Left lung (tissue), 10 donors: Measurements from ENCODE around the gene MARCHF9. TPM values are rescaled to one million over a fixed set of nuclear protein-coding genes. Genes with fewer than 3 reads are reported as not detected.

Source experiments
- ATAC-seq: fragments of 200-7000 bp; cut with Tn5 transposase; one replicate; pipeline ENCODE4 v1.9.1; 2020; ENCODE audit warnings: moderate library complexity
- DNase-seq, 4 donors: peaks; one replicate each; pipeline ENCODE4 v3.0.0-alpha.2; 2013 to 2020
- H3K27ac ChIP-seq, 2 donors: fragments of 200-600 bp; sonication (generic) in 1 of 2; one replicate each; pipeline versions ENCODE4 v1.5.0 to v1.8.0; 2020 to 2021
- H3K27me3 ChIP-seq, 2 donors: fragments of 200-600 bp; sonication (generic) in 1 of 2; one replicate each; pipeline versions ENCODE4 v1.5.0 to v1.8.0; 2020 to 2021
- H3K36me3 ChIP-seq, 2 donors: fragments of 200-600 bp; sonication (generic) in 1 of 2; one replicate each; pipeline versions ENCODE4 v1.5.0 to v1.8.0; 2020 to 2021
- H3K4me1 ChIP-seq, 2 donors: fragments of 200-600 bp; one replicate each; pipeline ENCODE4 v1.8.0; 2021
- H3K4me3 ChIP-seq, 2 donors: fragments of 200-600 bp; sonication (generic) in 1 of 2; one replicate each; pipeline versions ENCODE4 v1.5.0 to v1.8.0; 2020 to 2021; ENCODE audit warnings: mild to moderate bottlenecking in 1 of 2
- H3K9me3 ChIP-seq, 2 donors: fragments of 200-600 bp; sonication (generic) in 1 of 2; one replicate each; pipeline versions ENCODE4 v1.5.0 to v1.8.0; 2020 to 2021
- CTCF ChIP-seq, 2 donors: fragments of 200-600 bp; sonication (generic) in 1 of 2; IDR thresholded peaks; one replicate each; pipeline versions ENCODE4 v1.5.0 to v1.8.0; 2021; ENCODE audit warnings: antibody characterized with exemption in 2 of 2
- intact Hi-C, 2 donors: fragments of 100-400 bp; cut with DNase I; formaldehyde crosslinking; loops; one replicate each; pipeline versions ENCODE4 v1.11.2 to v1.14.2; 2022
- polyA plus RNA-seq, 6 donors: library from polyadenylated mRNA; unstranded; fragments of 120-200 nt; gene quantifications; one replicate each; pipeline ENCODE4 v1.2.1, GENCODE V29; 2013; ENCODE audit not compliant: insufficient read length in 6 of 6
- total RNA-seq, 2 donors: library from RNA; stranded (reverse); fragmentation: NEBNext Ultra II Directional; extraction: Animal tissue kit (Norgen Biotek cat#: 25700); gene quantifications; one replicate each; pipeline ENCODE4 v1.2.1, GENCODE V29; 2021
- donor health status: DM: no; HTN: yes; CAD: no.
- donor health status: DM: no; HTN: no; CAD: no.

MARCHF9 gene
- total and polyA plus RNA-seq, 8 donors: 16.5 to 22.6 (median 19.5) TPM

- ATAC-seq: peak; percentile 29
- Histone ChIP-seq H3K27me3 (peaks cover 48 to 81% of the 10 kb centered on the region in 2 donors), H3K36me3 (peaks cover 0 to 50% of the 10 kb centered on the region in 2 donors), H3K27ac (no peak overlapping the region), H3K4me1 (peaks cover 13 to 44% of the 10 kb centered on the region in 2 donors), H3K9me3 (no peaks in the 10 kb centered on the region), H3K4me3 (no peak overlapping the region)
- intact Hi-C loops: no loop called here
- no peak for TF ChIP-seq CTCF (IDR thresholded peaks at IDR 0.05)
- peak in 1 of 4 donors; percentile 66 for DNase-seq
Measured at GRCh38 chr12:57735952-57736740, 18.8 kb upstream of the MARCHF9 start.

DNA sequence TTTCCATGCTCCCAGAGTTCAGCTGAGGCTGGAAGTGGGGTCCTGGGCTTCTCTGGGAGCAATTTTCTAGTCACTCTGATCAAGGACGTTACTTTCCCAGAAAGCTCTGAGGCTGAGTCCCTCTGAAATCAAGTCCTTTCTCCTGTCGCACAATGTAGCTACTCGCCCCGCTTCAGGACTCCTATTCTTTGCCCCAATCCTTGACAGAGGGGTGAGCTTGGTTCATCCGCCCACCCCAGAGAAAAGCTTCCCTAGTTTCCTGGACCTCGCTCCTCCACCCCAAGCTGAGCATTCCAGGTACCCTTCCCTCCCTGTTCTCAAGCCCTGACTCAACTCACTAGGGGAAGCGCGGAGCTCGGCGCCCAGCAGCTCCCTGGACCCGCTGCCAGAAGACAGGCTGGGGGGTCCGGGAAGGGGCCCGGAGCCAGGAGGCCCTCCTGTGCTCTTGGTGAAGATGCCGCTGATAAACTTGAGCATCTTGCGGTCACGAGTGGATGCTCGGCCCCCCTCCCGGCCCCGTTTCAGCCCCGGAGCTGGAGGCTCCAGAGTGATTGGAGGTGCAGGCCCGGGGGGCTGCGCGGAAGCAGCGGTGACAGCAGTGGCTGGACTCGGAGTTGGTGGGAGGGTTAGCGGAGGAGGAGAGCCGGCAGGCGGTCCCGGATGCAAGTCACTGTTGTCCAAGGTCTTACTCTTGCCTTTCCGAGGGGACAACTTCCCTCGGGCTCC lies 18.0 kb upstream of the MARCHF9 start:
- intact Hi-C loops: no loop called here
- Histone ChIP-seq H3K27ac (no peak overlapping the region), H3K36me3 (peaks cover 0 to 44% of the 10 kb centered on the region in 2 donors), H3K27me3 (peaks cover 48 to 88% of the 10 kb centered on the region in 2 donors), H3K4me3 (no peak overlapping the region), H3K4me1 (peaks cover 13 to 50% of the 10 kb centered on the region in 2 donors), H3K9me3 (no peaks in the 10 kb centered on the region)
- DNase-seq (no peak), ATAC-seq (no peak)
- TF ChIP-seq CTCF (IDR thresholded peaks at IDR 0.05): no peak

DNA sequence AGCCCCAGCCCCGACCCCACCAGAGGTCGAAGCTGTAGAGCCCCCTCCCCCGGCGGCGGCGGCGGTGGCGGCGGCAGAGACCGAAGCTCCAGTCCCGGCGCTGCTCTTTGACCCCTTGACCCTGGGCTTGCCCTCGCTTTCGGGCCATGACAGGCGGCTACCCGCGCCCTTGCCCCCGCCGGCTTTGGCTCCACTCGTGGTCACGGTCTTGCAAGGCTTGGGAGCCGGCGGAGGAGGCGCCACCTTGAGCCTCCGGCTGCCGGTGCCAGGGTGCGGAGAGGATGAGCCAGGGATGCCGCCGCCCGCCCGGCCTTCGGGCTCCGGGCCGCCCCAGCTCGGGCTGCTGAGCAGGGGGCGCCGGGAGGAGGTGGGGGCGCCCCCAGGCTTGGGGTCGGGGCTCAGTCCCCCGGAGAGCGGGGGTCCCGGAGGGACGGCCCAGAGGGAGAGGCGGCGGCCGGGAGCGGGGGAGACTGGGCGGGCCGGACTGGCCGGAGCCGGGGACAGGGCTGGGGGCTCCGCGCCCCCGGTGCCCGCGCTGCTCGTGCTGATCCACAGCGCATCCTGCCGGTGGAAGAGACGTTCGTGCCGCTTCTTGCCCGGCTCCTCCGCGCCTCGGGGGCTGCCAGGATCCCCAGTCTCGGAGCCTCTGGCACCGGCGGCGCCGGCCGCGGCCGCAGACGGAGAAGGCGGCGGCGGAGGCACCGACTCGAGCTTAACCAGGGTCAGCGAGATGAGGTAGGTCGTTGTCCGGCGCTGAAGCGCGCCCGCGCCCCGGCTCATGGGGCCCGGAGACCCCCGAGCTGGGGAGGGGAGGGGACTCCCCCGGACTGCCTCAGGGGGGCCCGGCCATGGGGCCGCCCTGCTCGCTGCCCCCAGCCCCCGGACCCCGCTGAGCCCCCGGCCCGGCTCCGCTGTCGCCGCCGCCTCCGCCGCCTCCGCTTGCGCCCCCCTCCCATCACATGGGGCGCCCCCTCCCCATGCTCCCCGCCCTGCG lies 17.1 kb upstream of the MARCHF9 start:
- ATAC-seq (no peak), DNase-seq (no peak)
- H3K4me3 ChIP-seq: no peak overlapping the region
- H3K27ac ChIP-seq: no peak overlapping the region
- intact Hi-C loops: no loop called here
- H3K4me1 ChIP-seq: peaks cover 13 to 56% of the 10 kb centered on the region in 2 donors
- H3K36me3 ChIP-seq: peaks cover 0 to 37% of the 10 kb centered on the region in 2 donors
- TF ChIP-seq CTCF (IDR thresholded peaks at IDR 0.05): no peak
- peaks cover 48 to 84% of the 10 kb centered on the region in 2 donors for H3K27me3 ChIP-seq
- no peaks in the 10 kb centered on the region for H3K9me3 ChIP-seq

GRCh38 chr12:57738661-57739237 lies 16.2 kb upstream of the MARCHF9 start, which contains the start of gene AGAP2:
Gene AGAP2, minus strand, starts transcription at chr12:57738742. Its CDS starts 496 bp downstream, at chr12:57738246.
- H3K27ac ChIP-seq: no peak within 1 kb of the TSS
- peaks cover 48 to 79% of the 10 kb centered on the region in 2 donors for H3K27me3 ChIP-seq
- no peaks in the 10 kb centered on the region for H3K9me3 ChIP-seq
- TF ChIP-seq CTCF (IDR thresholded peaks at IDR 0.05): no peak
- H3K36me3 ChIP-seq: peaks cover 0 to 27% of the 10 kb centered on the region in 2 donors
- ATAC-seq (no peak), DNase-seq (no peak)
- H3K4me1 ChIP-seq: peaks cover 13 to 57% of the 10 kb centered on the region in 2 donors
- no peak within 1 kb of the TSS for H3K4me3 ChIP-seq
- intact Hi-C loops: no loop called here
